ENCODE measurements around the gene SLC25A44. TPM values are rescaled to one million over a fixed set of nuclear protein-coding genes. Genes with fewer than 3 reads are reported as not detected.
A peak's percentile ranks its signal among the peaks of the same experiment; 100 is the strongest.
"Not testable (repeated sequence)": the region's sequence is repeated elsewhere in the genome, so short reads cannot be mapped to it uniquely, and the experiment has no call there.

The SLC25A44 gene
- total RNA-seq, 1 experiment from 2014 or later: 28.1 TPM

- H3K9me3 ChIP-seq (ENCODE audit: low read length); H2AFZ ChIP-seq (ENCODE audit: low read length); H4K20me1 ChIP-seq (ENCODE audit: low read length); BruUV-seq (replicated peaks); CTCF ChIA-PET; POLR2A ChIA-PET (ENCODE audit: unreplicated experiment); H3K9me2 ChIP-seq (replicated peaks; ENCODE audit: low read length); H3K4me3 ChIP-seq (ENCODE audit: low read length); H3F3A ChIP-seq (ENCODE audit: low read length, unreplicated experiment); H3K27ac ChIP-seq (ENCODE audit: low read length); ATAC-seq; H3K36me3 ChIP-seq (ENCODE audit: low read depth, low read length); intact Hi-C loops (cut with micrococcal nuclease); DNase-seq; H3K4me2 ChIP-seq (ENCODE audit: low read length); H3K4me1 ChIP-seq (ENCODE audit: insufficient read depth, low read length); H3K27me3 ChIP-seq (ENCODE audit: low read length); H3K9ac ChIP-seq (ENCODE audit: low read length): not testable (repeated sequence)
- H3K79me2 ChIP-seq (ENCODE audit: low read length): peaks cover 19% of the 10 kb centered on the region
These were observed 3.6 kb upstream of the SLC25A44 start for GRCh38 chr1:156190265-156190664.

GRCh38 chr1:156191292-156191964, 2.5 kb upstream of the SLC25A44 start:
- BruUV-seq (replicated peaks): no TSS peak
- Histone ChIP-seq H3K4me2 (ENCODE audit: low read length) (no peak overlapping the region), H2AFZ (ENCODE audit: low read length) (no peak overlapping the region), H3K4me1 (ENCODE audit: insufficient read depth, low read length) (peaks cover 6% of the 10 kb centered on the region), H3F3A (ENCODE audit: low read length, unreplicated experiment) (no peaks in the 10 kb centered on the region), H4K20me1 (ENCODE audit: low read length) (no peaks in the 10 kb centered on the region; the same call in 1 of the 2 replicates), H3K9ac (ENCODE audit: low read length) (no peak overlapping the region), H3K27ac (ENCODE audit: low read length) (no peak overlapping the region), H3K79me2 (ENCODE audit: low read length) (peaks cover 30% of the 10 kb centered on the region), H3K4me3 (ENCODE audit: low read length) (no peak overlapping the region), H3K27me3 (ENCODE audit: low read length) (no peaks in the 10 kb centered on the region), H3K9me3 (ENCODE audit: low read length) (no peaks in the 10 kb centered on the region), H3K36me3 (ENCODE audit: low read depth, low read length) (peaks cover under 1% of the 10 kb centered on the region; the same call in 1 of the 2 replicates), H3K9me2 (replicated peaks; ENCODE audit: low read length) (no peaks in the 10 kb centered on the region)
- CTCF ChIA-PET: no interaction called here
- POLR2A ChIA-PET (ENCODE audit: unreplicated experiment): no interaction called here
- no peak for ATAC-seq
- TF ChIP-seq, protein P1, sequence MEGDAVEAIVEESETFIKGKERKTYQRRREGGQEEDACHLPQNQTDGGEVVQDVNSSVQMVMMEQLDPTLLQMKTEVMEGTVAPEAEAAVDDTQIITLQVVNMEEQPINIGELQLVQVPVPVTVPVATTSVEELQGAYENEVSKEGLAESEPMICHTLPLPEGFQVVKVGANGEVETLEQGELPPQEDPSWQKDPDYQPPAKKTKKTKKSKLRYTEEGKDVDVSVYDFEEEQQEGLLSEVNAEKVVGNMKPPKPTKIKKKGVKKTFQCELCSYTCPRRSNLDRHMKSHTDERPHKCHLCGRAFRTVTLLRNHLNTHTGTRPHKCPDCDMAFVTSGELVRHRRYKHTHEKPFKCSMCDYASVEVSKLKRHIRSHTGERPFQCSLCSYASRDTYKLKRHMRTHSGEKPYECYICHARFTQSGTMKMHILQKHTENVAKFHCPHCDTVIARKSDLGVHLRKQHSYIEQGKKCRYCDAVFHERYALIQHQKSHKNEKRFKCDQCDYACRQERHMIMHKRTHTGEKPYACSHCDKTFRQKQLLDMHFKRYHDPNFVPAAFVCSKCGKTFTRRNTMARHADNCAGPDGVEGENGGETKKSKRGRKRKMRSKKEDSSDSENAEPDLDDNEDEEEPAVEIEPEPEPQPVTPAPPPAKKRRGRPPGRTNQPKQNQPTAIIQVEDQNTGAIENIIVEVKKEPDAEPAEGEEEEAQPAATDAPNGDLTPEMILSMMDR (conservative IDR thresholded peaks at IDR 0.05; ENCODE audit: low read depth, low read length): no peak
- TF ChIP-seq EZH2phosphoT487 (IDR thresholded peaks at IDR 0.05; ENCODE audit: borderline replicate concordance, low read length): no peak
- no peak for TF ChIP-seq EZH2 (IDR thresholded peaks at IDR 0.05; ENCODE audit: low read length, unreplicated experiment)
- intact Hi-C loops (cut with micrococcal nuclease): no loop called here
- no peak for DNase-seq

DNA sequence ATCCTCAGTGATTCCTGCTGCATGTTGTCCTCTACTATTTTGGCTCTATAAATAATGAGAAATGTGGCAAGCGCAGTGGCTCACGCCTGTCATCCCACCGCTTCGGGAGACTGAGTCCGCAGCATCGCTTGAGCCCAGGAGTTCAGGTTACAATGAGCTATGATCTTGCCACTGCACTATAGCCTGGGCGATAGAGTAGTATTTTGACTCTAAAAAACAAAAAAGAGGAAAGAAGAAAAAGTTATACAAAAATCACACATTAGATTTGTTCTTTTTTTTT, 756 bp upstream of the SLC25A44 start:
- Histone ChIP-seq H4K20me1 (ENCODE audit: low read length) (no peaks in the 10 kb centered on the region; the same call in 1 of the 2 replicates), H3K27ac (ENCODE audit: low read length) (peak overlapping the region; percentile 67), H3K9me2 (replicated peaks; ENCODE audit: low read length) (no peaks in the 10 kb centered on the region), H2AFZ (ENCODE audit: low read length) (peak overlapping the region; percentile 86), H3K9me3 (ENCODE audit: low read length) (no peaks in the 10 kb centered on the region), H3F3A (ENCODE audit: low read length, unreplicated experiment) (no peaks in the 10 kb centered on the region), H3K4me2 (ENCODE audit: low read length) (peak overlapping the region; percentile 79), H3K9ac (ENCODE audit: low read length) (peak overlapping the region; percentile 82), H3K79me2 (ENCODE audit: low read length) (peaks cover 47% of the 10 kb centered on the region), H3K4me3 (ENCODE audit: low read length) (peak overlapping the region; percentile 87), H3K36me3 (ENCODE audit: low read depth, low read length) (peaks cover 7% of the 10 kb centered on the region; the same call in 1 of the 2 replicates), H3K27me3 (ENCODE audit: low read length) (no peaks in the 10 kb centered on the region), H3K4me1 (ENCODE audit: insufficient read depth, low read length) (peaks cover 6% of the 10 kb centered on the region)
- intact Hi-C loops (cut with micrococcal nuclease): no loop called here
- ChIA-PET CTCF (no interaction called here), POLR2A (ENCODE audit: unreplicated experiment) (interaction anchor here (0.6 kb wide), 1 partner anchor 48 kb away, joined by 5 read pairs; no protein-coding TSS in a partner anchor)
- DNase-seq (no peak), ATAC-seq (no peak)
- TF ChIP-seq EZH2 (IDR thresholded peaks at IDR 0.05; ENCODE audit: low read length, unreplicated experiment): no peak
- TF ChIP-seq, protein P1 (conservative IDR thresholded peaks at IDR 0.05; ENCODE audit: low read depth, low read length): no peak
- TF ChIP-seq EZH2phosphoT487 (IDR thresholded peaks at IDR 0.05; ENCODE audit: borderline replicate concordance, low read length): no peak
- no TSS peak for BruUV-seq (replicated peaks)

Measured in PC-3 (cell line).